KOPT-K1 (cell line): ENCODE results near the gene AUNIP.

Experiments used
- H3K27ac ChIP-seq: fragments of 200-600 bp; sonication (generic); 2 replicates; pipeline ENCODE4 v1.5.1; 2016; ENCODE audit warnings: antibody characterized with exemption, mild to moderate bottlenecking, low read depth, low read length; ENCODE audit not compliant: poor library complexity, severe bottlenecking
- H3K36me3 ChIP-seq: fragments of 200-600 bp; sonication (generic); 2 replicates; pipeline ENCODE4 v1.5.1; 2017; ENCODE audit warnings: antibody characterized with exemption, mild to moderate bottlenecking, low read length, moderate library complexity; ENCODE audit not compliant: insufficient read depth
- H3K9me3 ChIP-seq: fragments of 200-600 bp; sonication (generic); 2 replicates; pipeline ENCODE4 v1.5.1; 2017; ENCODE audit warnings: antibody characterized with exemption, low read length, mild to moderate bottlenecking; ENCODE audit not compliant: insufficient read depth, poor library complexity, severe bottlenecking

Gene AUNIP

GRCh38 chr1:25896266-25896665, 37.0 kb upstream of the AUNIP start:
- Histone ChIP-seq H3K9me3 (no peaks in the 10 kb centered on the region), H3K36me3 (peaks cover 86% of the 10 kb centered on the region), H3K27ac (no peak overlapping the region)

- Histone ChIP-seq H3K36me3 (peaks cover 80% of the 10 kb centered on the region), H3K27ac (no peak overlapping the region), H3K9me3 (no peaks in the 10 kb centered on the region)
These were observed 36.2 kb upstream of the AUNIP start for GRCh38 chr1:25895365-25895990.

DNA sequence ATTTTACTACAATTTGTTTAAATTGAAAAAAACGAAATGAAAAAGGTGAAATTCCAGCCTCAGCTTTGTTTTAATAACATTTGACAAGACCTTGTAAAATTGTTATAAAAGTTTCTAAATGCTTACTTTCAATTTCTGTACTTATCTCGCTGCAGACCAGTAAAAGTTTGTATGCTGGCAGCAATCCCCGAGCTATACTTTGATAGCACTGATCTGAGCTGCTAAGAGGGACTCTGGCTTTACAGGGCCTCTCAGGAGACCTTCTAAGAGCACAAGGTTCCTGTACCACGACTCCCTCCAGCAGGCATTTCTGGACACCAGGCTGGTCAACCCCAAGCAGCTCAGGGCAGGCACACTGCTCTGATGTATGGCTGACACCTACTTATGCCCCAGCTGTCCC, 33.9 kb upstream of the AUNIP start:
- H3K27ac ChIP-seq: no peak overlapping the region
- H3K36me3 ChIP-seq: peaks cover 71% of the 10 kb centered on the region

GRCh38 chr1:25891606-25892005, 32.3 kb upstream of the AUNIP start:
- Histone ChIP-seq H3K36me3 (peaks cover 57% of the 10 kb centered on the region), H3K9me3 (no peaks in the 10 kb centered on the region), H3K27ac (no peak overlapping the region)

More for the DNA sequence above, 33.9 kb upstream of the AUNIP start:
- no peaks in the 10 kb centered on the region for H3K9me3 ChIP-seq

DNA sequence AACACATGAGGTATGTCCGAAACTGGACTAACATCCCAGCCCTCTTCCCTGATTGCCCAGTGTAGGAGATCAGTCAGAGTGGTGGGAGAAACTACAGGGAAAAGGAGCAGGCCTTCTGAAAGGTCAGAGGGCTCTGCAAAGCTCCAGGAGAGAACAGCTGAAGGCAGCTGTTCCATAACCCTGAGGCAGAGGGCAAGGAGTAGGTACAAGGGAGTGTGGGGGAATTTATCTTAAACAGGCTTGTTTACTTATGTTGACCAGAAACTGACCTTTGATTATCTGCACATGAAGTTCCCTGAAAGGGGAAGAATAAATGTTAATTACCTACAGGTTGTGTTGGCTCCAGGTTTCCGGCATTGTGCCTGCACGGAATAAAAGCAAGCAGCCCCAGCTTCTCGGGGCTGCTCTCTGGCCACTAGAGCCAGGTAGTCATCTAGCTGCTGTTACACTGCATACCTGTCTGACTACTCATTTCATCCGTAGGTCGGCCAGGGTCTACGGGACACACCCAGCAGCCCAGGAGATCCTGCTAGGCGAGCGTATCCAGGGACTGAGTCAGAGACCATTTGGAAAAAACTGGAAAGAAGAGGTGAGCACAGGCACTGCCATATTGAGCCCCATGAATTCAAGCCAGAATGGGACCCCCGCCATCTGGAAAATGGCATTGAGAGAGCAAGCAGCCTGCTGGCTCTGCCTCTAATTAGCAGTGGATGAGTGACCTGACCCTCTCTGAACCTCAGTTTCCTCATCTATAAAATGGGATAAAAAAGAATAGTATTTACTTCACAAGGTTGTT, 31.2 kb upstream of the AUNIP start:
- Histone ChIP-seq H3K27ac (no peak overlapping the region), H3K9me3 (no peaks in the 10 kb centered on the region)

GRCh38 chr1:25889470-25889869, 30.2 kb upstream of the AUNIP start:
- peaks cover 35% of the 10 kb centered on the region for H3K36me3 ChIP-seq
- H3K27ac ChIP-seq: no peak overlapping the region
- H3K9me3 ChIP-seq: no peaks in the 10 kb centered on the region

More for the DNA sequence above, 31.2 kb upstream of the AUNIP start:
- peaks cover 45% of the 10 kb centered on the region for H3K36me3 ChIP-seq

DNA sequence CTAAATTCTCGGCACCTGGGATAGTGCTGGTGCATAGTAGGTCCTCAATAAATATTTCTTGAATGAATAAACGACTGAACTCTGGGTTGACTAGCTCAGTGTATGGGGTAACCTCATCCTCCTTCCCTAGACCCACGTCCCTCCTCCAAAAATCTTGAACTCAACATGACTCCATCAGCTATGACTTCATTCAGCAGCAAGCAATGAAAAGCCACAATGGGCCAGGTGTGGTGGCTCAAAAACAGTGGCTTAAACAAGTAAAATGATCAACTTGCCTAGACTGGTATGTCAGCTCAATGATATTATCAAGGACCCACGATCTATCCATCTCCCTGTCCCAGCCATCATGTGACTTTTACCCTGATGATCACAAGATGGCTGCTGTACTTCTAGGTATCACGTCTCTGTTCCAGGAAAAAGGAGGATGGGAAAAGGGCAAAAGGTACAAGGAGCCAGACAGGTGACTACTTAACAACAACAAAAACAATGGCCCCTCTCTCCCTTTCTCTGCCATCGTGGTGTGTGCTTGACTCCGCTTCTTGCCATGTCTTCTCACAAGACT, 29.2 kb upstream of the AUNIP start:
- H3K36me3 ChIP-seq: peaks cover 26% of the 10 kb centered on the region
- no peaks in the 10 kb centered on the region for H3K9me3 ChIP-seq
- H3K27ac ChIP-seq: no peak overlapping the region

GRCh38 chr1:25885602-25886001, 26.3 kb upstream of the AUNIP start:
- H3K9me3 ChIP-seq: no peaks in the 10 kb centered on the region
- peaks cover 16% of the 10 kb centered on the region; the same call in 1 of the 2 replicates for H3K36me3 ChIP-seq
- no peak overlapping the region for H3K27ac ChIP-seq

DNA sequence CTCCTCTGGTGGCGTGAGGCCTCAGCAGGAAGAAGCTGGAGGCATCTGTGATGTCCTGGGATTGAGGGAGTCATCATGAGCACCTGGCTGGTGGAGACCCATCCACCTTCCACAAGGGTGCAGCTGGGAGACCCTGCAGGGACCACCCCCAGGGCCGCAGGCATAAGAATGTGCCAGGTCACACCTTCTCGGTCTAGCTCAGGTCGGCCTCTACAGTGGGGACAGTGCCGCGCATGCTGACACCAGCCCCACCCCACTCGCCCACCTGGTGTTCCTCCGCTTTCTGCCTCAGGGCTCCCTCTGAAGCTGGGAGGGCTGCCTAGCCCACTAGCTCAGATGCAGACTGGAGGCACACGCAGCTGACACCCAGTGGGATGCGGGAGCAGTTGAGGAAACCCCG, 22.0 kb upstream of the AUNIP start:
- Histone ChIP-seq H3K36me3 (no peaks in the 10 kb centered on the region), H3K9me3 (no peaks in the 10 kb centered on the region), H3K27ac (no peak overlapping the region)

- no peak overlapping the region for H3K27ac ChIP-seq
- H3K9me3 ChIP-seq: no peaks in the 10 kb centered on the region
- no peaks in the 10 kb centered on the region for H3K36me3 ChIP-seq
These were observed 21.3 kb upstream of the AUNIP start for GRCh38 chr1:25880518-25880917.

- no peaks in the 10 kb centered on the region for H3K36me3 ChIP-seq
- H3K27ac ChIP-seq: no peak overlapping the region
- H3K9me3 ChIP-seq: no peaks in the 10 kb centered on the region
These were observed 20.4 kb upstream of the AUNIP start for GRCh38 chr1:25879675-25880074.

- Histone ChIP-seq H3K27ac (no peak overlapping the region), H3K9me3 (no peaks in the 10 kb centered on the region), H3K36me3 (no peaks in the 10 kb centered on the region)
These were observed 19.4 kb upstream of the AUNIP start for GRCh38 chr1:25878690-25879089.

- no peak overlapping the region for H3K27ac ChIP-seq
- no peaks in the 10 kb centered on the region for H3K9me3 ChIP-seq
- no peaks in the 10 kb centered on the region for H3K36me3 ChIP-seq
These were observed 17.9 kb upstream of the AUNIP start for GRCh38 chr1:25877155-25877554.

DNA sequence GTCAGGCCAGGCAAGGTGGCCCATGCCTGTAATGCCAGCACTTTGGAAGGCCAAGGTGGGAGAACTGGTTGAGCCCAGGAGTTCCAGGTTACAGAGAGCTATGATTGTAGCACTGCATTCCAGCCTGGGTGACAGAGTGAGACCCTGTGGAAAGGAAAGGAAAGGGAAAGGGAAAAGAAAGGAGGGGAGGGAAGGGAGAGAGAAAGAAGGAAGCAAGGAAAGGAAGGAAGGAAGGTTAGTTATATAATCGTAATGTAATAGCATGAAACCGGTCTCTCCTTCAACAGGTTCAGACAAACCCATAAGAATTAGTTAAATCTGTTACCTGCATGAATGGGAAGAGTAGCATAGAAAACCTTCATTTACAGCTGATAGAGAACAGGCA, 17.4 kb upstream of the AUNIP start:
- no peaks in the 10 kb centered on the region for H3K9me3 ChIP-seq
- no peak overlapping the region for H3K27ac ChIP-seq
- H3K36me3 ChIP-seq: no peaks in the 10 kb centered on the region

GRCh38 chr1:25875856-25876692, 16.8 kb upstream of the AUNIP start:
- no peaks in the 10 kb centered on the region for H3K36me3 ChIP-seq
- H3K9me3 ChIP-seq: no peaks in the 10 kb centered on the region
- H3K27ac ChIP-seq: no peak overlapping the region
